ENCODE data around the gene CBX8. TPM values are rescaled to one million over a fixed set of nuclear protein-coding genes. Genes with fewer than 3 reads are reported as not detected.
A peak's percentile ranks its signal among the peaks of the same experiment; 100 is the strongest.

CBX8 gene
- total and polyA plus RNA-seq, 2 of the 13 experiments (the other 11 are each of a cell fraction or from before 2014, with no cell fraction given), result 0.34 to 12.6 TPM

GRCh38 chr17:79760197-79760906 is 36.5 kb downstream of the CBX8 start (continued):
- TF ChIP-seq FUBP1 (CRISPR knock-in tag; IDR thresholded peaks at IDR 0.05; ENCODE audit: borderline replicate concordance) (0 out of 2 replicates have a peak, but pooled peaks have one; percentile 30), ZFP36L2 (CRISPR knock-in tag; IDR thresholded peaks at IDR 0.05) (no peak), CBX2 (IDR thresholded peaks at IDR 0.05; ENCODE audit: low read depth, low read length) (no peak), CBX2 (CRISPR knock-in tag; IDR thresholded peaks at IDR 0.05; ENCODE audit: low read depth) (peak; percentile 91), RBM39 (IDR thresholded peaks at IDR 0.05; ENCODE audit: low read depth, low read length, poor library complexity, severe bottlenecking) (no peak), SRSF4 (IDR thresholded peaks at IDR 0.05; ENCODE audit: low read depth, low read length, poor library complexity, severe bottlenecking) (no peak), BRCA1 (CRISPR knock-in tag; IDR thresholded peaks at IDR 0.05) (peak; percentile 84; the same call in 1 of the 2 replicates), TCF12 (IDR thresholded peaks at IDR 0.05) (no peak), TCF12 (CRISPR knock-in tag; IDR thresholded peaks at IDR 0.05) (peak; percentile 97), ZBTB44 (CRISPR knock-in tag; IDR thresholded peaks at IDR 0.05) (no peak), EZH2 (conservative IDR thresholded peaks at IDR 0.05; ENCODE audit: low read depth, low read length) (no peak), NBN (conservative IDR thresholded peaks at IDR 0.05) (no peak), ARID2 (CRISPR knock-in tag; IDR thresholded peaks at IDR 0.05; ENCODE audit: borderline replicate concordance) (peak; percentile 71; the same call in 1 of the 2 replicates), RNF2 (conservative IDR thresholded peaks at IDR 0.05; ENCODE audit: low read depth) (peak; percentile 98), MZF1 (CRISPR knock-in tag; IDR thresholded peaks at IDR 0.05; ENCODE audit: borderline replicate concordance) (peak; percentile 93), GABPB1 (CRISPR knock-in tag; IDR thresholded peaks at IDR 0.05) (peak; percentile 73), ZNF709 (CRISPR knock-in tag; IDR thresholded peaks at IDR 0.05) (peak; percentile 99), CTCF (CRISPR knock-in tag; IDR thresholded peaks at IDR 0.05) (peak; percentile 24; the same call in 1 of the 2 replicates), ZNF230 (CRISPR knock-in tag; IDR thresholded peaks at IDR 0.05) (peak; percentile 98), HNF1B (CRISPR knock-in tag; IDR thresholded peaks at IDR 0.05) (no peak; the same call in none of the 2 replicates), ZNF567 (CRISPR knock-in tag; IDR thresholded peaks at IDR 0.05; ENCODE audit: borderline replicate concordance) (peak; percentile 90), HIVEP1 (CRISPR knock-in tag; IDR thresholded peaks at IDR 0.05) (peak; percentile 94)

Data from HepG2 (cell line).